Thyroid gland (tissue), 4 donors: ENCODE data around the gene PGLYRP1.

Source experiments
- CTCF ChIP-seq, 6 experiments: fragments of 200-600 bp in 3 of 6; fragments of 450-650 bp in 3 of 6; sonication (generic) in 3 of 6; IDR thresholded peaks; one replicate each; pipeline ENCODE4 v1.5.1; 2016 to 2019; ENCODE audit warnings: antibody characterized with exemption in 6 of 6, mild to moderate bottlenecking in 2 of 6, inconsistent platforms in 1 of 6, moderate library complexity in 1 of 6
- POLR2A ChIP-seq, 2 donors: fragments of 450-650 bp; IDR thresholded peaks; one replicate each; pipeline ENCODE4 v1.6.1; 2017; ENCODE audit warnings: antibody characterized with exemption in 2 of 2, mild to moderate bottlenecking in 2 of 2, moderate library complexity in 1 of 2

- no peak for TF ChIP-seq CTCF (IDR thresholded peaks at IDR 0.05)
- no peak for TF ChIP-seq POLR2A (IDR thresholded peaks at IDR 0.05)
Observed at GRCh38 chr19:46036744-46037128, 13.9 kb upstream of the PGLYRP1 start.
